A549 (cell line): Measurements from ENCODE around the gene NUDT1. TPM values are rescaled to one million over a fixed set of nuclear protein-coding genes. Genes with fewer than 3 reads are reported as not detected.

Experiments used
- ATAC-seq, 2 experiments: fragments of 200-7000 bp in 1 of 2; fragments of >200 bp in 1 of 2; cut with Nextera tagmentation in 1 of 2; cut with Tn5 transposase in 1 of 2; 3 replicates each; pipeline versions ENCODE4 v1.8.0 to v1.9.1; 2018 to 2020; ENCODE audit warnings: mild to moderate bottlenecking in 1 of 2, moderate library complexity in 1 of 2
- CTCF ChIA-PET: fragments of 300-600 bp; sonication (Branson Sonifier 250); formaldehyde crosslinking; extraction: SDS; loops from one replicate; lab custom pipeline; 2021; ENCODE audit warnings: antibody characterized with exemption, inconsistent platforms; lab: Yijun Ruan, JAX
- POLR2A ChIA-PET: fragments of 350-600 bp; formaldehyde crosslinking; extraction: SDS; loops from one replicate; lab custom pipeline; 2021; ENCODE audit warnings: antibody characterized with exemption, inconsistent platforms; lab: Yijun Ruan, JAX
- DNase-seq, 2 experiments: peaks; one replicate each; pipeline versions ENCODE4 v3.0.0 to v3.0.0-alpha.2; 2011 to 2016; ENCODE audit warnings: low read depth in 1 of 2, low spot score in 1 of 2
- FAIRE-seq: peaks from 2 replicates; lab custom pipeline; 2011; peaks lifted over from hg19 to GRCh38; lab: Jason Lieb, UNC
- H3K27ac ChIP-seq, 2 experiments: fragments of >200 bp; sonication (Bioruptor Twin); formaldehyde crosslinking; 3 replicates each; pipeline ENCODE4 v1.5.1; 2016 to 2017
- H3K4me1 ChIP-seq: fragments of >200 bp; sonication (Bioruptor Twin); formaldehyde crosslinking; 3 replicates; pipeline ENCODE4 v1.6.1; 2016
- H3K4me2 ChIP-seq: fragments of >200 bp; sonication (Bioruptor Twin); formaldehyde crosslinking; 3 replicates; pipeline ENCODE4 v1.6.1; 2016
- H3K4me3 ChIP-seq: fragments of >200 bp; sonication (Bioruptor Twin); formaldehyde crosslinking; 3 replicates; pipeline ENCODE4 v1.5.1; 2016
- H3K9me3 ChIP-seq: fragments of >200 bp; sonication (Bioruptor Twin); formaldehyde crosslinking; 3 replicates; pipeline ENCODE4 v1.6.1; 2016
- CBX8 ChIP-seq: fragments of 200-600 bp; sonication (generic); IDR thresholded peaks from 2 replicates; pipeline ENCODE4 v1.6.1; 2016
- CHD2 ChIP-seq: fragments of 150-350 bp; IDR thresholded peaks from 2 replicates; pipeline ENCODE4 v1.6.1; 2014; ENCODE audit warnings: low read length; ENCODE audit not compliant: partially characterized antibody
- CTCF ChIP-seq: fragments of >200 bp; sonication (Bioruptor Twin); formaldehyde crosslinking; IDR thresholded peaks from 3 replicates; pipeline ENCODE4 v1.5.1; 2016
- EHMT2 ChIP-seq: fragments of 200-600 bp; sonication (generic); IDR thresholded peaks from 2 replicates; pipeline ENCODE4 v1.6.1; 2016; ENCODE audit warnings: antibody characterized with exemption, low read depth, mild to moderate bottlenecking, moderate library complexity
- FOSB ChIP-seq: fragments of 250-450 bp; sonication (Bioruptor Pico); IDR thresholded peaks from 2 replicates; pipeline ENCODE4 v1.5.0; 2020; ENCODE audit warnings: mild to moderate bottlenecking, moderate library complexity
- FOXS1 ChIP-seq: fragments of 250-450 bp; sonication (Bioruptor Pico); IDR thresholded peaks from 2 replicates; pipeline ENCODE4 v1.5.0; 2020; ENCODE audit warnings: mild to moderate bottlenecking, moderate library complexity
- HDAC2 ChIP-seq: fragments of 200-600 bp; sonication (generic); IDR thresholded peaks from 2 replicates; pipeline ENCODE4 v1.6.1; 2016
- HEYL ChIP-seq: fragments of 250-450 bp; sonication (Bioruptor Pico); IDR thresholded peaks from 2 replicates; pipeline ENCODE4 v1.8.0; 2021; ENCODE audit warnings: mild to moderate bottlenecking, moderate library complexity
- HMGXB4 ChIP-seq: fragments of 250-450 bp; sonication (Bioruptor Pico); IDR thresholded peaks from 2 replicates; pipeline ENCODE4 v1.5.0; 2021; ENCODE audit warnings: mild to moderate bottlenecking, moderate library complexity, borderline replicate concordance
- HOXB5 ChIP-seq: fragments of 250-450 bp; sonication (Bioruptor Pico); IDR thresholded peaks from 2 replicates; pipeline ENCODE4 v1.5.0; 2020; ENCODE audit warnings: mild to moderate bottlenecking, moderate library complexity
- JUN ChIP-seq, 2 experiments: fragments of >200 bp; sonication (Bioruptor Twin); formaldehyde crosslinking; IDR thresholded peaks; 2 replicates in 1 of 2; 3 replicates in 1 of 2; pipeline ENCODE4 v1.6.1; 2016 to 2017
- KDM1A ChIP-seq: fragments of 200-600 bp; sonication (generic); IDR thresholded peaks from 2 replicates; pipeline ENCODE4 v1.6.1; 2016; ENCODE audit warnings: low read depth, mild to moderate bottlenecking
- MAX ChIP-seq: IDR thresholded peaks from 2 replicates; pipeline ENCODE4 v1.6.1; 2012
- POLR2A ChIP-seq: IDR thresholded peaks from 2 replicates; pipeline ENCODE4 v1.6.1; 2012; ENCODE audit warnings: mild to moderate bottlenecking, low read length
- RAD21 ChIP-seq, 2 experiments: fragments of >200 bp in 1 of 2; sonication (Bioruptor Twin) in 1 of 2; formaldehyde crosslinking in 1 of 2; IDR thresholded peaks in 1 of 2; conservative IDR thresholded peaks in 1 of 2; 2 replicates in 1 of 2; 3 replicates in 1 of 2; pipeline ENCODE4 v1.6.1; 2012 to 2018; ENCODE audit warnings: inconsistent platforms in 1 of 2
- REST ChIP-seq: fragments of 200-600 bp; sonication (generic); IDR thresholded peaks from 2 replicates; pipeline ENCODE4 v1.6.1; 2016; ENCODE audit warnings: antibody characterized with exemption, mild to moderate bottlenecking, moderate library complexity
- SMC3 ChIP-seq: fragments of >200 bp; sonication (Bioruptor Twin); formaldehyde crosslinking; IDR thresholded peaks from 3 replicates; pipeline ENCODE4 v1.6.1; 2018; ENCODE audit warnings: inconsistent platforms
- ZC3H11A ChIP-seq: fragments of 450-650 bp; IDR thresholded peaks from 2 replicates; pipeline ENCODE4 v1.6.1; 2014; ENCODE audit warnings: antibody characterized with exemption, mild to moderate bottlenecking
- ZFP36 ChIP-seq: fragments of 450-650 bp; IDR thresholded peaks from 2 replicates; pipeline ENCODE4 v1.6.1; 2014; ENCODE audit warnings: borderline replicate concordance; ENCODE audit not compliant: partially characterized antibody
- ZSCAN20 ChIP-seq: fragments of 250-450 bp; sonication (Bioruptor Pico); IDR thresholded peaks from 2 replicates; pipeline ENCODE4 v1.8.0; 2022; ENCODE audit warnings: mild to moderate bottlenecking, moderate library complexity
- WGBS: methylation state at CpG from one replicate; pipeline ENCODE4 v1.1.6; 2017; ENCODE audit errors: missing lambda C conversion rate; 5-methylcytosine and 5-hydroxymethylcytosine counted together
- polyA plus RNA-seq, 4 experiments: library from polyadenylated mRNA; depleted of rRNA in 3 of 4; stranded (reverse); fragments of >200 nt; fragmentation: RNase III in 1 of 4; extraction: RNeasy Plus Mini Kit Qiagen cat#74134 plus additional on column Dnase treatment in 1 of 4; gene quantifications; 2 replicates in 3 of 4; 3 replicates in 1 of 4; pipeline ENCODE4 v1.2.3, GENCODE V29; 2011 to 2017

Gene NUDT1
- polyA plus RNA-seq, 2 of the 4 experiments (the other 2 are of a cell fraction) = 38.3 to 92.3 TPM

- POLR2A ChIA-PET = interaction anchor here (0.7 kb wide), 1 partner anchor 38 kb away, joined by 3 read pairs; the partner anchor contains the start of genes MRM2 and NUDT1
These were observed 37.6 kb upstream of the NUDT1 start for GRCh38 chr7:2204446-2204845.

GRCh38 chr7:2205036-2205780, 36.8 kb upstream of the NUDT1 start:
- H3K27ac ChIP-seq = no peak overlapping the region
- FAIRE-seq = no peak
- no peak for ATAC-seq
- H3K9me3 ChIP-seq = no peaks in the 10 kb centered on the region
- no peak overlapping the region for H3K4me2 ChIP-seq
- no peaks in the 10 kb centered on the region for H3K4me1 ChIP-seq
- 94% methylated on average over 16 of the region's 16 CpGs for WGBS
- TF ChIP-seq KDM1A (no peak), POLR2A (no peak)
- CTCF ChIA-PET = interaction anchor here (0.6 to 1.3 kb wide), 3 partner anchors 10 to 32 kb away, joined by 3 to 6 read pairs (median 3); no protein-coding TSS in a partner anchor
- POLR2A ChIA-PET = interaction anchor here (0.7 kb wide), 1 partner anchor 37 kb away, joined by 3 read pairs; the partner anchor contains the start of genes MRM2 and NUDT1
- no peak overlapping the region for H3K4me3 ChIP-seq
- DNase-seq = no peak

More at GRCh38 chr7:2204446-2204845, 37.6 kb upstream of the NUDT1 start:
- CTCF ChIA-PET = interaction anchor here (1.3 kb wide), 1 partner anchor 9 kb away, joined by 6 read pairs; no protein-coding TSS in a partner anchor
- no peaks in the 10 kb centered on the region for H3K9me3 ChIP-seq
- no peak overlapping the region for H3K4me2 ChIP-seq
- DNase-seq = no peak
- no peaks in the 10 kb centered on the region for H3K4me1 ChIP-seq
- no peak for FAIRE-seq
- ATAC-seq = no peak
- H3K27ac ChIP-seq = no peak overlapping the region
- H3K4me3 ChIP-seq = no peak overlapping the region
- 95% methylated on average over 11 of the region's 11 CpGs for WGBS
- no peak for TF ChIP-seq ZFP36

GRCh38 chr7:2208712-2209111, 33.3 kb upstream of the NUDT1 start:
- TF ChIP-seq HEYL (no peak), ZC3H11A (no peak), CBX8 (no peak), JUN (IDR thresholded peaks at IDR 0.05) (no peak), HDAC2 (no peak), EHMT2 (no peak), HOXB5 (CRISPR knock-in tag) (no peak), FOSB (CRISPR knock-in tag) (no peak), REST (no peak), FOXS1 (no peak)
- Histone ChIP-seq H3K27ac (no peak overlapping the region), H3K4me2 (no peak overlapping the region), H3K4me3 (no peak overlapping the region), H3K9me3 (no peaks in the 10 kb centered on the region), H3K4me1 (no peaks in the 10 kb centered on the region)
- FAIRE-seq (no peak), DNase-seq (no peak), ATAC-seq (no peak)
- POLR2A ChIA-PET = no interaction called here
- WGBS = 95% methylated on average over 16 of the region's 16 CpGs
- CTCF ChIA-PET = interaction anchor here (0.8 to 3.0 kb wide), 18 partner anchors 9 to 630 kb away, joined by 3 to 13 read pairs (median 4); no protein-coding TSS in a partner anchor

- ATAC-seq = peak; percentile 69 to 94; a peak in 5 of 6 replicates
- H3K4me2 ChIP-seq = no peak overlapping the region
- DNase-seq = peak; percentile 52 to 70
- no peaks in the 10 kb centered on the region for H3K4me1 ChIP-seq
- FAIRE-seq = no peak
- H3K9me3 ChIP-seq = no peaks in the 10 kb centered on the region
- ChIA-PET CTCF (interaction anchor here (0.6 to 3.0 kb wide), 30 partner anchors 10 to 654 kb away, joined by 3 to 13 read pairs (median 4); no protein-coding TSS in a partner anchor), POLR2A (interaction anchor here (0.6 kb wide), 1 partner anchor 451 kb away, joined by 8 read pairs; no protein-coding TSS in a partner anchor)
- WGBS = 69% methylated on average over 13 of the region's 21 CpGs
- no peak overlapping the region for H3K27ac ChIP-seq
- H3K4me3 ChIP-seq = no peak overlapping the region
- TF ChIP-seq FOXS1 (no peak), MAX (no peak), CHD2 (no peak), ZC3H11A (no peak), CTCF (peak; percentile 72), HMGXB4 (CRISPR knock-in tag) (no peak), ZSCAN20 (CRISPR knock-in tag) (no peak), SMC3 (peak; percentile 67; the same call in 2 of the 3 replicates), RAD21 (conservative IDR thresholded peaks at IDR 0.05 in 1 of 2, IDR thresholded peaks at IDR 0.05 in 1 of 2) (peak; percentile 81 to 84)
These were observed 32.7 kb upstream of the NUDT1 start for GRCh38 chr7:2209146-2209960.
